HCT116 (cell line): ENCODE measurements around the gene MIEN1. TPM values are rescaled to one million over a fixed set of nuclear protein-coding genes. Genes with fewer than 3 reads are reported as not detected.

Source experiments
- ATAC-seq: fragments of 200-7000 bp; cut with Tn5 transposase; 2 replicates; pipeline ENCODE4 v1.9.1; 2020; ENCODE audit warnings: mild to moderate bottlenecking, moderate library complexity
- BruUV-seq: library from RNA; stranded (reverse); fragments of 400-500 nt; replicated peaks from 2 replicates; lab custom pipeline; 2021; lab: Mats Ljungman, UMichigan
- CTCF ChIA-PET: fragments of 300-600 bp; sonication (Branson Sonifier 250); formaldehyde crosslinking; loops from one replicate; lab custom pipeline; 2021; ENCODE audit warnings: antibody characterized with exemption; lab: Charles Lee
- POLR2A ChIA-PET: fragments of 300-600, 350-600 bp; sonication (Branson Sonifier 250); formaldehyde crosslinking; loops from one replicate; lab custom pipeline; 2021; ENCODE audit warnings: antibody characterized with exemption; lab: Charles Lee
- RAD21 ChIA-PET, 2 experiments: fragments of 300-600 bp; sonication (Branson Sonifier 250); formaldehyde crosslinking; loops; one replicate each; lab custom pipeline; 2023; ENCODE audit warnings: low total read pairs in 2 of 2; ENCODE audit not compliant: uncharacterized antibody in 2 of 2, unreplicated experiment in 2 of 2, low non-redundant PET in 1 of 2; lab: Charles Lee
- DNase-seq: peaks from one replicate; pipeline ENCODE4 v3.0.0-alpha.2; 2010; ENCODE audit warnings: low read depth, low spot score
- H2AFZ ChIP-seq: fragments of 200-600 bp; shearing (Covaris generic), sonication (generic); 2 replicates; pipeline ENCODE4 v1.6.1; 2017; ENCODE audit warnings: low read depth, mixed run types, mixed read lengths, antibody characterized with exemption, low read length; ENCODE audit not compliant: poor library complexity, severe bottlenecking
- H3K27ac ChIP-seq: 2 replicates; pipeline ENCODE4 v1.5.1; 2012; ENCODE audit warnings: low read depth, low read length
- H3K27me3 ChIP-seq: fragments of 200-600 bp; sonication (generic); 2 replicates; pipeline ENCODE4 v1.6.1; 2016; ENCODE audit warnings: mixed run types, low read length, mixed read lengths; ENCODE audit not compliant: insufficient read depth
- H3K36me3 ChIP-seq, 2 experiments: fragments of 200-500 bp in 1 of 2; fragments of 200-600 bp in 1 of 2; sonication (Bioruptor generic) in 1 of 2; sonication (generic) in 1 of 2; 2 replicates each; pipeline versions ENCODE4 v1.5.1 to v1.6.1; 2014 to 2016; ENCODE audit warnings: low read length in 2 of 2, inconsistent platforms in 1 of 2, mixed read lengths in 1 of 2, mixed run types in 1 of 2; ENCODE audit not compliant: insufficient read depth in 2 of 2, control insufficient read depth in 1 of 2
- H3K4me1 ChIP-seq, 2 experiments: fragments of 200-600 bp in 1 of 2; sonication (generic) in 1 of 2; 2 replicates each; pipeline versions ENCODE4 v1.5.1 to v1.6.1; 2012 to 2017; ENCODE audit warnings: low read length in 2 of 2, inconsistent platforms in 1 of 2, mild to moderate bottlenecking in 1 of 2, mixed read lengths in 1 of 2, mixed run types in 1 of 2, moderate library complexity in 1 of 2; ENCODE audit not compliant: insufficient read depth in 2 of 2, control insufficient read depth in 1 of 2
- H3K4me2 ChIP-seq: fragments of 200-600 bp; sonication (generic); 2 replicates; pipeline ENCODE4 v1.6.1; 2017; ENCODE audit warnings: mixed run types, low read length, mixed read lengths
- H3K4me3 ChIP-seq, 2 experiments: fragments of 200-600 bp in 1 of 2; sonication (generic) in 1 of 2; replicated peaks in 1 of 2; 2 replicates each; pipeline ENCODE4 v1.5.1; 2011 to 2016; ENCODE audit warnings: low read length in 2 of 2, control low read depth in 1 of 2, low read depth in 1 of 2, mild to moderate bottlenecking in 1 of 2, mixed read lengths in 1 of 2, mixed run types in 1 of 2
- H3K79me2 ChIP-seq: fragments of 200-600 bp; sonication (generic); 2 replicates; pipeline ENCODE4 v1.6.1; 2017; ENCODE audit warnings: mild to moderate bottlenecking, mixed run types, low read length, moderate library complexity, mixed read lengths; ENCODE audit not compliant: insufficient read depth
- H3K9ac ChIP-seq: fragments of 200-600 bp; sonication (generic); 2 replicates; pipeline ENCODE4 v1.6.1; 2016; ENCODE audit warnings: low read length, mixed read lengths
- H3K9me2 ChIP-seq: fragments of 200-600 bp; sonication (generic), shearing (Covaris generic); 2 replicates; pipeline ENCODE4 v1.6.1; 2017; ENCODE audit warnings: mixed run types, mild to moderate bottlenecking, moderate library complexity; ENCODE audit not compliant: insufficient read depth
- H3K9me3 ChIP-seq, 2 experiments: fragments of 200-500 bp in 1 of 2; fragments of 200-600 bp in 1 of 2; sonication (Bioruptor generic) in 1 of 2; sonication (generic) in 1 of 2; 2 replicates each; pipeline ENCODE4 v1.6.1; 2014 to 2017; ENCODE audit warnings: low read length in 2 of 2, mixed read lengths in 2 of 2, inconsistent platforms in 1 of 2, low read depth in 1 of 2, mild to moderate bottlenecking in 1 of 2, mixed run types in 1 of 2, moderate library complexity in 1 of 2; ENCODE audit not compliant: control insufficient read depth in 1 of 2, insufficient read depth in 1 of 2
- H4K20me1 ChIP-seq: fragments of 200-600 bp; sonication (generic), shearing (Covaris generic); 2 replicates; pipeline ENCODE4 v1.6.1; 2017; ENCODE audit warnings: mixed run types, mild to moderate bottlenecking, moderate library complexity; ENCODE audit not compliant: insufficient read depth
- CBX3 ChIP-seq: IDR thresholded peaks from 2 replicates; pipeline ENCODE4 v1.6.1; 2012; ENCODE audit warnings: low read depth
- EGR1 ChIP-seq: IDR thresholded peaks from 2 replicates; pipeline ENCODE4 v1.6.1; 2012; ENCODE audit warnings: low read depth
- ELF1 ChIP-seq: IDR thresholded peaks from 2 replicates; pipeline ENCODE4 v1.6.1; 2012; ENCODE audit warnings: low read depth, borderline replicate concordance
- EZH2phosphoT487 ChIP-seq: fragments of 200-600 bp; IDR thresholded peaks from 2 replicates; pipeline ENCODE4 v1.6.1; 2018; ENCODE audit warnings: antibody characterized with exemption, borderline replicate concordance
- FOSL1 ChIP-seq: IDR thresholded peaks from 2 replicates; pipeline ENCODE4 v1.6.1; 2012; ENCODE audit warnings: low read depth
- MAX ChIP-seq: IDR thresholded peaks from 2 replicates; pipeline ENCODE4 v1.6.1; 2012
- POLR2AphosphoS5 ChIP-seq: IDR thresholded peaks from 2 replicates; pipeline ENCODE4 v1.6.1; 2011; ENCODE audit warnings: mild to moderate bottlenecking, low read depth, low read length, moderate library complexity
- RAD21 ChIP-seq: IDR thresholded peaks from 2 replicates; pipeline ENCODE4 v1.6.1; 2012; ENCODE audit warnings: low read depth, mild to moderate bottlenecking
- REST ChIP-seq: IDR thresholded peaks from 2 replicates; pipeline ENCODE4 v1.6.1; 2012; ENCODE audit warnings: low read depth
- SIN3A ChIP-seq: IDR thresholded peaks from 2 replicates; pipeline ENCODE4 v1.6.1; 2012; ENCODE audit warnings: low read depth
- SP1 ChIP-seq: IDR thresholded peaks from 2 replicates; pipeline ENCODE4 v1.6.1; 2012; ENCODE audit warnings: low read depth
- SRF ChIP-seq: IDR thresholded peaks from 2 replicates; pipeline ENCODE4 v1.6.1; 2012; ENCODE audit warnings: low read depth
- TCF7L2 ChIP-seq: IDR thresholded peaks from 2 replicates; pipeline ENCODE4 v1.7.0; 2011; ENCODE audit warnings: borderline replicate concordance, inconsistent platforms; ENCODE audit not compliant: insufficient read depth, insufficient read length; ENCODE audit errors: extremely low read depth
- YY1 ChIP-seq: IDR thresholded peaks from 2 replicates; pipeline ENCODE4 v1.6.1; 2011; ENCODE audit warnings: low read length, low read depth, moderate library complexity, mild to moderate bottlenecking; ENCODE audit not compliant: insufficient replicate concordance; ENCODE audit errors: extremely low read depth
- ZFX ChIP-seq: fragments of 450-650 bp; IDR thresholded peaks from 2 replicates; pipeline ENCODE4 v1.6.1; 2017
- ZNF274 ChIP-seq: fragments of 200-500 bp; sonication (Bioruptor generic); IDR thresholded peaks from 2 replicates; pipeline ENCODE4 v1.6.1; 2014; ENCODE audit warnings: mild to moderate bottlenecking, low read depth, low read length, inconsistent platforms
- intact Hi-C: fragments of 100-400 bp; cut with micrococcal nuclease; formaldehyde crosslinking; loops from 2 replicates; pipeline ENCODE4 v1.10.0; 2022
- total RNA-seq: library from RNA; stranded (reverse); gene quantifications from one replicate; pipeline ENCODE4 v1.2.1, GENCODE V29; 2021; ENCODE audit not compliant: unreplicated experiment
- TF ChIP-seq, protein P1 (sequence below), 3 experiments: fragments of 200-600 bp in 1 of 3; sonication (generic) in 1 of 3; IDR thresholded peaks in 2 of 3; conservative IDR thresholded peaks in 1 of 3; 2 replicates each; pipeline ENCODE4 v1.5.1; 2012 to 2017; ENCODE audit warnings: low read depth in 2 of 3, low read length in 2 of 3, antibody characterized with exemption in 1 of 3, borderline replicate concordance in 1 of 3, control low read depth in 1 of 3, mild to moderate bottlenecking in 1 of 3, mixed read lengths in 1 of 3, mixed run types in 1 of 3, moderate library complexity in 1 of 3; ENCODE audit not compliant: insufficient read depth in 1 of 3
- TF ChIP-seq, protein P2 (sequence below): IDR thresholded peaks from 2 replicates; pipeline ENCODE4 v1.6.1; 2012

MIEN1 gene
- total RNA-seq, 1 experiment from 2014 or later, result 73.9 TPM

DNA sequence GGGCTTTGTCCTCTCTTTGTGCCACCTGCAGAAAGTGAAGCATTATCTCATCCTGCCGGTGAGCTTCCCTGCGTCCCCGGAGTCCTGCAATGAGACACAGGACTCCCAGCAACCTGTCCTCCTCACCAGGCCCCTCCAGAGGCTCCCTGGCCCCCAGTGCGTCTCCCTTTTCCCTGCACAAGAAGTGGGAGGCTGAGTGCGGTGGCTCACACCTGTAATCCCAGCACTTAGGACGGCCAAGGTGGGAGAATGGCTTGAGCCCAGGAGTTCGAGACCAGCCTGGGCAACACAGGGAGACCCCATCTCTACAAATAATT is 15.8 kb upstream of the MIEN1 start:
- Histone ChIP-seq H3K9ac (no peak overlapping the region), H3K4me3 (no peak overlapping the region), H4K20me1 (no peaks in the 10 kb centered on the region), H3K9me3 (no peaks in the 10 kb centered on the region), H3K79me2 (peaks cover 3% of the 10 kb centered on the region; the same call in 1 of the 2 replicates), H3K4me2 (no peak overlapping the region), H3K4me1 (peaks cover 22 to 24% of the 10 kb centered on the region in 2 experiments), H2AFZ (no peak overlapping the region), H3K36me3 (peaks cover 11 to 13% of the 10 kb centered on the region in 2 experiments; a peak in 2 of 4 replicates), H3K9me2 (no peaks in the 10 kb centered on the region), H3K27ac (no peak overlapping the region), H3K27me3 (no peaks in the 10 kb centered on the region)
- DNase-seq (no peak), ATAC-seq (no peak)
- no TSS peak for BruUV-seq
- intact Hi-C loops, result no loop called here
- CTCF ChIA-PET, result no interaction called here
- TF ChIP-seq YY1 (no peak), SP1 (no peak), ZNF274 (no peak), MAX (no peak), FOSL1 (no peak), REST (no peak), SIN3A (no peak), CBX3 (no peak), RAD21 (no peak), EGR1 (no peak), ZFX (no peak), SRF (no peak), POLR2AphosphoS5 (no peak), TCF7L2 (no peak), ELF1 (no peak), EZH2phosphoT487 (no peak)
- TF ChIP-seq, protein P1, sequence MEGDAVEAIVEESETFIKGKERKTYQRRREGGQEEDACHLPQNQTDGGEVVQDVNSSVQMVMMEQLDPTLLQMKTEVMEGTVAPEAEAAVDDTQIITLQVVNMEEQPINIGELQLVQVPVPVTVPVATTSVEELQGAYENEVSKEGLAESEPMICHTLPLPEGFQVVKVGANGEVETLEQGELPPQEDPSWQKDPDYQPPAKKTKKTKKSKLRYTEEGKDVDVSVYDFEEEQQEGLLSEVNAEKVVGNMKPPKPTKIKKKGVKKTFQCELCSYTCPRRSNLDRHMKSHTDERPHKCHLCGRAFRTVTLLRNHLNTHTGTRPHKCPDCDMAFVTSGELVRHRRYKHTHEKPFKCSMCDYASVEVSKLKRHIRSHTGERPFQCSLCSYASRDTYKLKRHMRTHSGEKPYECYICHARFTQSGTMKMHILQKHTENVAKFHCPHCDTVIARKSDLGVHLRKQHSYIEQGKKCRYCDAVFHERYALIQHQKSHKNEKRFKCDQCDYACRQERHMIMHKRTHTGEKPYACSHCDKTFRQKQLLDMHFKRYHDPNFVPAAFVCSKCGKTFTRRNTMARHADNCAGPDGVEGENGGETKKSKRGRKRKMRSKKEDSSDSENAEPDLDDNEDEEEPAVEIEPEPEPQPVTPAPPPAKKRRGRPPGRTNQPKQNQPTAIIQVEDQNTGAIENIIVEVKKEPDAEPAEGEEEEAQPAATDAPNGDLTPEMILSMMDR (IDR thresholded peaks at IDR 0.05 in 2 of 3, conservative IDR thresholded peaks at IDR 0.05 in 1 of 3; ENCODE audit: borderline replicate concordance in 1 of 3, insufficient read depth in 1 of 3, low read depth in 2 of 3, low read length in 2 of 3), result no peak
- TF ChIP-seq, protein P2, sequence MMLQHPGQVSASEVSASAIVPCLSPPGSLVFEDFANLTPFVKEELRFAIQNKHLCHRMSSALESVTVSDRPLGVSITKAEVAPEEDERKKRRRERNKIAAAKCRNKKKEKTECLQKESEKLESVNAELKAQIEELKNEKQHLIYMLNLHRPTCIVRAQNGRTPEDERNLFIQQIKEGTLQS, result no peak
- POLR2A ChIA-PET, result no interaction called here
- RAD21 ChIA-PET, result no interaction called here
